Upper lobe of left lung (tissue), 6 donors: ENCODE data around the gene CHST11. TPM values are rescaled to one million over a fixed set of nuclear protein-coding genes. Genes with fewer than 3 reads are reported as not detected.

Experiments
- ATAC-seq, 2 donors: fragments of 200-7000 bp; cut with Tn5 transposase; one replicate each; pipeline ENCODE4 v1.9.1; 2022; ENCODE audit warnings: mild to moderate bottlenecking in 2 of 2, moderate library complexity in 2 of 2; ENCODE audit not compliant: low FRiP score in 2 of 2
- DNase-seq, 2 donors: peaks; one replicate each; pipeline ENCODE4 v3.0.0-alpha.2; 2019 to 2020
- H3K27ac ChIP-seq, 4 donors: fragments of 200-600 bp; sonication (generic); one replicate each; pipeline ENCODE4 v1.5.1; 2016 to 2019
- H3K27me3 ChIP-seq, 4 donors: fragments of 200-600 bp; sonication (generic); one replicate each; pipeline ENCODE4 v1.5.1; 2017 to 2019
- H3K36me3 ChIP-seq, 4 donors: fragments of 200-600 bp; sonication (generic); one replicate each; pipeline ENCODE4 v1.5.1; 2016 to 2019
- H3K4me1 ChIP-seq, 4 donors: fragments of 200-600 bp; sonication (generic); one replicate each; pipeline ENCODE4 v1.5.1; 2018 to 2019
- H3K4me3 ChIP-seq, 4 donors: fragments of 200-600 bp; sonication (generic); one replicate each; pipeline ENCODE4 v1.5.1; 2017 to 2019; ENCODE audit warnings: mild to moderate bottlenecking in 2 of 4, moderate library complexity in 1 of 4
- H3K9me3 ChIP-seq, 4 donors: fragments of 200-600 bp; sonication (generic); one replicate each; pipeline ENCODE4 v1.5.1; 2018 to 2019
- CTCF ChIP-seq, 6 experiments: fragments of 450-650 bp in 4 of 6; fragments of 200-600 bp in 2 of 6; sonication (generic) in 2 of 6; IDR thresholded peaks; one replicate each; pipeline ENCODE4 v1.5.1; 2016 to 2019; ENCODE audit warnings: antibody characterized with exemption in 6 of 6
- EP300 ChIP-seq, 4 donors: sonication (generic); formaldehyde crosslinking; IDR thresholded peaks; one replicate each; pipeline ENCODE4 v1.5.1; 2017; ENCODE audit warnings: antibody characterized with exemption in 4 of 4, control low read depth in 2 of 4
- POLR2A ChIP-seq, 4 donors: fragments of 450-650 bp; IDR thresholded peaks; one replicate each; pipeline ENCODE4 v1.5.1; 2016 to 2017; ENCODE audit warnings: antibody characterized with exemption in 4 of 4, mild to moderate bottlenecking in 2 of 4
- POLR2AphosphoS5 ChIP-seq, 2 donors: sonication (generic); formaldehyde crosslinking; IDR thresholded peaks; one replicate each; pipeline ENCODE4 v1.5.1; 2017; ENCODE audit warnings: antibody characterized with exemption in 2 of 2
- WGBS, 2 donors: methylation state at CpG; one replicate each; pipeline ENCODE4 v1.1.5; 2017 to 2018; 5-methylcytosine and 5-hydroxymethylcytosine counted together
- total RNA-seq, 6 donors: library from RNA; depleted of rRNA in 4 of 6; stranded (reverse); fragments of >200 nt in 4 of 6; gene quantifications; one replicate each; pipeline versions ENCODE4 v1.1.0 to v1.2.1, GENCODE V29; 2016 to 2021
- donor health status: DM: no; HTN: no; CAD: no; lungs with moderate emphysema.
- donor health status: DM: no; HTN: yes; CAD: no; lungs with severe emphysema.

Gene CHST11
- total RNA-seq, 6 donors from 2014 or later: 40.4 to 234 (median 58.4) TPM

- no peak for TF ChIP-seq CTCF (IDR thresholded peaks at IDR 0.05)
- no peak for TF ChIP-seq POLR2AphosphoS5 (IDR thresholded peaks at IDR 0.05)
- no peak for TF ChIP-seq EP300 (IDR thresholded peaks at IDR 0.05)
- H3K36me3 ChIP-seq: no peaks in the 10 kb centered on the region
- peaks cover 11 to 16% (median 12%) of the 10 kb centered on the region in 4 donors for H3K4me1 ChIP-seq
- no peaks in the 10 kb centered on the region for H3K9me3 ChIP-seq
- ATAC-seq (no peak), DNase-seq (no peak)
- no peaks in the 10 kb centered on the region for H3K27me3 ChIP-seq
- no peak overlapping the region for H3K27ac ChIP-seq
- H3K4me3 ChIP-seq: no peak overlapping the region
- WGBS, 2 donors: 91 to 97% methylated on average over 9 of the region's 9 CpGs
Measured at GRCh38 chr12:104662908-104663307, 206.2 kb downstream of the CHST11 start.

GRCh38 chr12:104664351-104664750 is 207.6 kb downstream of the CHST11 start:
- Histone ChIP-seq H3K27ac (no peak overlapping the region), H3K27me3 (no peaks in the 10 kb centered on the region), H3K9me3 (no peaks in the 10 kb centered on the region), H3K36me3 (no peaks in the 10 kb centered on the region), H3K4me3 (no peak overlapping the region), H3K4me1 (peaks cover 24 to 30% (median 27%) of the 10 kb centered on the region in 4 donors)
- TF ChIP-seq CTCF (IDR thresholded peaks at IDR 0.05) (no peak), POLR2AphosphoS5 (IDR thresholded peaks at IDR 0.05) (no peak), POLR2A (IDR thresholded peaks at IDR 0.05) (no peak), EP300 (IDR thresholded peaks at IDR 0.05) (no peak)
- no peak for ATAC-seq
- DNase-seq: no peak
- 64 to 78% methylated on average over 3 of the region's 3 CpGs for WGBS, 2 donors

- no peaks in the 10 kb centered on the region for H3K36me3 ChIP-seq
- H3K27me3 ChIP-seq: no peaks in the 10 kb centered on the region
- peaks cover 33 to 39% (median 36%) of the 10 kb centered on the region in 4 donors for H3K4me1 ChIP-seq
- WGBS, 2 donors: 77 to 84% methylated on average over 4 of the region's 4 CpGs
- H3K4me3 ChIP-seq: no peak overlapping the region
- ATAC-seq (no peak), DNase-seq (no peak)
- H3K27ac ChIP-seq: no peak overlapping the region
- no peak for TF ChIP-seq POLR2AphosphoS5 (IDR thresholded peaks at IDR 0.05)
- no peak for TF ChIP-seq POLR2A (IDR thresholded peaks at IDR 0.05)
- H3K9me3 ChIP-seq: no peaks in the 10 kb centered on the region
Measured at GRCh38 chr12:104665296-104665695, 208.5 kb downstream of the CHST11 start.

- Histone ChIP-seq H3K27me3 (no peaks in the 10 kb centered on the region), H3K36me3 (no peaks in the 10 kb centered on the region), H3K4me1 (peaks cover 51 to 57% (median 55%) of the 10 kb centered on the region in 4 donors), H3K4me3 (no peak overlapping the region), H3K27ac (peak overlapping the region in 1 of 4 donors; percentile 84), H3K9me3 (no peaks in the 10 kb centered on the region)
- DNase-seq (peak in 1 of 2 donors; percentile 64), ATAC-seq (peak in 1 of 2 donors; percentile 39)
- WGBS, 2 donors: 47 to 54% methylated on average over 7 of the region's 7 CpGs
- no peak for TF ChIP-seq POLR2A (IDR thresholded peaks at IDR 0.05)
- peak; percentile 38 to 46 for TF ChIP-seq POLR2AphosphoS5 (IDR thresholded peaks at IDR 0.05)
- no peak for TF ChIP-seq CTCF (IDR thresholded peaks at IDR 0.05)
- peak in 1 of 4 donors; percentile 14 for TF ChIP-seq EP300 (IDR thresholded peaks at IDR 0.05)
Measured at GRCh38 chr12:104667139-104667538, 210.4 kb downstream of the CHST11 start.

- WGBS, 2 donors: 55 to 62% methylated on average over 5 to 11 of the region's 11 CpGs
- DNase-seq: peak in 1 of 2 donors; percentile 48
Measured at GRCh38 chr12:104668274-104668718, 211.5 kb downstream of the CHST11 start.

More at GRCh38 chr12:104668274-104668718, 211.5 kb downstream of the CHST11 start:
- H3K27ac ChIP-seq: peak overlapping the region in 3 of 4 donors; percentile 15 to 84 (median 76)
- H3K27me3 ChIP-seq: no peaks in the 10 kb centered on the region
- H3K4me3 ChIP-seq: no peak overlapping the region
- H3K9me3 ChIP-seq: no peaks in the 10 kb centered on the region
- TF ChIP-seq POLR2AphosphoS5 (IDR thresholded peaks at IDR 0.05) (peak; percentile 22 to 60), POLR2A (IDR thresholded peaks at IDR 0.05) (peak in 1 of 4 donors; percentile 24), EP300 (IDR thresholded peaks at IDR 0.05) (peak in 1 of 4 donors; percentile 63), CTCF (IDR thresholded peaks at IDR 0.05) (no peak)
- H3K36me3 ChIP-seq: no peaks in the 10 kb centered on the region
- H3K4me1 ChIP-seq: peaks cover 63 to 68% (median 66%) of the 10 kb centered on the region in 4 donors
- ATAC-seq: peak; percentile 12 to 58
